Fibroblast of villous mesenchyme (primary cell): ENCODE results near the gene BICC1. TPM values are rescaled to one million over a fixed set of nuclear protein-coding genes. Genes with fewer than 3 reads are reported as not detected.

Source experiments
- DNase-seq: peaks from one replicate; pipeline ENCODE4 v3.0.0-alpha.2; 2010; ENCODE audit warnings: low read depth
- H3K4me3 ChIP-seq: 2 replicates; pipeline ENCODE4 v1.5.1; 2011; ENCODE audit warnings: low read depth, mild to moderate bottlenecking, low read length
- total RNA-seq: library from RNA; depleted of rRNA; stranded (reverse); fragments of >200 nt; gene quantifications from 2 replicates; pipeline ENCODE4 v1.2.3, GENCODE V29; 2012
- TF ChIP-seq, protein P1 (sequence below): IDR thresholded peaks from 2 replicates; pipeline ENCODE4 v1.5.1; 2012; ENCODE audit warnings: low read depth, mild to moderate bottlenecking, low read length; ENCODE audit not compliant: insufficient read depth

Gene BICC1
- total RNA-seq, 1 donor: 39.3 TPM

GRCh38 chr10:58546722-58547445, 34.2 kb downstream of the BICC1 start:
- DNase-seq: no peak
- H3K4me3 ChIP-seq: no peak overlapping the region
- TF ChIP-seq, protein P1, sequence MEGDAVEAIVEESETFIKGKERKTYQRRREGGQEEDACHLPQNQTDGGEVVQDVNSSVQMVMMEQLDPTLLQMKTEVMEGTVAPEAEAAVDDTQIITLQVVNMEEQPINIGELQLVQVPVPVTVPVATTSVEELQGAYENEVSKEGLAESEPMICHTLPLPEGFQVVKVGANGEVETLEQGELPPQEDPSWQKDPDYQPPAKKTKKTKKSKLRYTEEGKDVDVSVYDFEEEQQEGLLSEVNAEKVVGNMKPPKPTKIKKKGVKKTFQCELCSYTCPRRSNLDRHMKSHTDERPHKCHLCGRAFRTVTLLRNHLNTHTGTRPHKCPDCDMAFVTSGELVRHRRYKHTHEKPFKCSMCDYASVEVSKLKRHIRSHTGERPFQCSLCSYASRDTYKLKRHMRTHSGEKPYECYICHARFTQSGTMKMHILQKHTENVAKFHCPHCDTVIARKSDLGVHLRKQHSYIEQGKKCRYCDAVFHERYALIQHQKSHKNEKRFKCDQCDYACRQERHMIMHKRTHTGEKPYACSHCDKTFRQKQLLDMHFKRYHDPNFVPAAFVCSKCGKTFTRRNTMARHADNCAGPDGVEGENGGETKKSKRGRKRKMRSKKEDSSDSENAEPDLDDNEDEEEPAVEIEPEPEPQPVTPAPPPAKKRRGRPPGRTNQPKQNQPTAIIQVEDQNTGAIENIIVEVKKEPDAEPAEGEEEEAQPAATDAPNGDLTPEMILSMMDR: no peak

DNA sequence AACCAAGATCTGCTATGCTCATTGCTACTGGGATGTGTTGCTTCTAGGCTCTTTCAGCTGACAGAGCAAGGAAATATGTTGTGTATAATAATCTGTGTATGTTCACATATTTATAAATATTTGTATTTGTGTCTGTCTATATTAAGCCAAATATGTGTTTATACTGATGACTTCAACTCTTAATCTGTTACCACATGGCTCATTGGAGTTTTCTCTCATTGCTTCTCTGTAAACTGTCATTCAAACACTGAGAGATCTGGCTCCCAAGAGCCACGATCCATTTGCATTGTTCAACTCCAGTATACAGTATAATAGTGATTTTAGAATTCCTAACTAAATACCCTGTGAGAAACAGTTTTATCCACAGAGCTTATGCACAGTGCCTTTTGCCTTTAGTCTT, 35.3 kb downstream of the BICC1 start:
- H3K4me3 ChIP-seq: no peak overlapping the region
- TF ChIP-seq, protein P1: no peak
- DNase-seq: no peak

DNA sequence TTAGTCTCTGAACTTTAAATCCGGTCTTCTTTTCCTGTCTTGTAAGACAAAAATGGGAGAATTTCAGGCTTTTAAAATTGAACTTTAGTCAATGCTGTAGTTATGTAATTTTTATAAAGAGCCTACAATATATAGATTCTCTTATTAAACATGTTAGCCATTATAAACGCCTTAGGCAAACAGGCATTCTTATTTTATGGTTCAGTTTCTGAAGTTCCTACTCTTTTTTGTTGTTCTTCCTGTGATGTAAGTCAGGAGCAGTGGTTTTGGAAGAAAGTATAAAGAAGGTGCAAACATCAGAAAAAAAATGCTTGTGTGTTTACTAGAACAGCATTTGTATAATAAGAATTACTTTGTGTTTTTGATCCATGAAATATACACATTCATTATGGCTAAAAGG, 41.6 kb downstream of the BICC1 start:
- no peak overlapping the region for H3K4me3 ChIP-seq
- no peak for DNase-seq
- TF ChIP-seq, protein P1: no peak

GRCh38 chr10:58555170-58555929, 42.7 kb downstream of the BICC1 start:
- DNase-seq: no peak

GRCh38 chr10:58555930-58556311, 43.2 kb downstream of the BICC1 start:
- TF ChIP-seq, protein P1: no peak
- H3K4me3 ChIP-seq: no peak overlapping the region
- DNase-seq: no peak

More at GRCh38 chr10:58555170-58555929, 42.7 kb downstream of the BICC1 start:
- H3K4me3 ChIP-seq: no peak overlapping the region
- TF ChIP-seq, protein P1: no peak

GRCh38 chr10:58556516-58557165, 44.0 kb downstream of the BICC1 start:
- DNase-seq: no peak
- no peak overlapping the region for H3K4me3 ChIP-seq
- TF ChIP-seq, protein P1: no peak
